Stimulated activated CD8-positive, alpha-beta memory T cell treated with anti-CD3 and anti-CD28 coated beads, Interleukin-15, amount 100 ng/mL, for 4 hours (primary cell): ENCODE measurements around the gene ZBTB45.
A peak's percentile ranks its signal among the peaks of the same experiment; 100 is the strongest.

Experiments used
- DNase-seq, 2 donors: peaks; one replicate each; pipeline ENCODE4 v3.0.0-alpha.2; 2020; ENCODE audit warnings: low read depth in 2 of 2

The ZBTB45 gene

GRCh38 chr19:58519355-58520256 is at the start of gene ZBTB45:
Gene ZBTB45, minus strand, starts transcription at chr19:58519810. Its CDS starts 2,137 bp downstream, at chr19:58517673.
- peak; percentile 72 to 76 for DNase-seq

GRCh38 chr19:58568453-58569130 is 49.0 kb upstream of the ZBTB45 start:
- DNase-seq, result no peak

GRCh38 chr19:58566989-58567388 is 47.4 kb upstream of the ZBTB45 start:
- DNase-seq, result no peak

GRCh38 chr19:58563823-58564222 is 44.2 kb upstream of the ZBTB45 start:
- no peak for DNase-seq

DNA sequence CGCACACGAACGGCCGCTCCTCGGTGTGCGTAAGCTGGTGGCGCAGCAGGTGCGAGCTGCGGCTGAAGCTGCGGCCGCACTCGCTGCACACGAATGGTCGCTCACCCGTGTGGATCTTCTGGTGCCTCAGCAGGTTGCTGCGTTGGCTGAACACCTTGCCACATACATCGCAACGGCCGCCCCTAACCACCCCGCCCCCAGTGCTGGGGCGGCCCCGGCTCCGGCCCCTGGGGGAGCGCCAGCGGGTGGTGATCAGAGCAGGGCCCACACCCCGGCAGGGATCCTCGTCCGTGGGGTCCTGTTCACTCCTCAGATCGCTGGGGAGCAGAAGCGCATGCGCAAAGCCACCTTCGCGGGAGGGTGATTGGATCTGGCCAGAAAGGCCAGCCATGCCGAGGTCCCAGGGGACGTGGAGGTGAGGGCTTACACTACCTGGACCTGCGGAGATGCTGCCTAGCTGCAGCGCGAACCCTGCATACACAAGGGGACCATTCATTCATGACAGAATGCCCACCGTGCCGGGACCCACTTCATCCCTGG is 43.5 kb upstream of the ZBTB45 start:
- DNase-seq, result no peak

GRCh38 chr19:58562122-58563033 is 42.8 kb upstream of the ZBTB45 start:
- DNase-seq, result no peak

DNA sequence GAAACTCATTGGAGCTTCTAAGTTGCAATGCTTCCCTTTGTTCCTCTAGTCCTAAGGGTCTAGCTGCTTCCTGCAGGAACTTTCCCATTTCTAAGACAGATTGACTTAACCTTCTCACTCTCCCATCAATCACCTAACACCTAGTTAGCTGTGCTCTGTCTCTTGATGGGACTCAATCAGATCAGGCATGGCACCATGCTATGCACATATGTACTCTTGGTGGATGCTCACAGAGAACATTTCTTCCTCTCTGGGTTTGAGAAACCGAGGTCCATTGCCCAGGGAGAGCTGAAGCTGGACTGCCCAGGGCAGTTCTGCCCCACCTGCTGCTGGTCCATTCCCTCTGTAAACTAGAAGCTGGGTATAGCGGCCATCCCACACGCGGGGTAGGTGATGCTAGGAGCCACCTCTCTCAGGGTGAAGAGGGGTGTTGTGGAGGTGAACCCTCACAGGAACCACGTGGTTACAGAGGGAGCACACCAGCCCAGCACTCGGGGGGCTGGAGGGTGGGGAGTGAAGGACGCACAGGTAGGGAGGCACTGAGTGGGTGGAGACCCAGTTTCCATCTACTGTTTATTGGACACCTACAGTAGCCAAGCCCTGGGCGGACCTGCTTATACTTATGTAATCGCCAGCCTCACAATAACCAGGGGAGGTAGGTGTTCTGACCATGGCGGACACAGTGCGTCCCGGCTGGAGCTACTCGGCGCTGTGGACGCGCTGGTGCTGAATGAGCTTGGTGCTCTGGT is 41.9 kb upstream of the ZBTB45 start:
- no peak for DNase-seq

- no peak for DNase-seq
Measured at GRCh38 chr19:58560921-58561320, 41.3 kb upstream of the ZBTB45 start.

DNA sequence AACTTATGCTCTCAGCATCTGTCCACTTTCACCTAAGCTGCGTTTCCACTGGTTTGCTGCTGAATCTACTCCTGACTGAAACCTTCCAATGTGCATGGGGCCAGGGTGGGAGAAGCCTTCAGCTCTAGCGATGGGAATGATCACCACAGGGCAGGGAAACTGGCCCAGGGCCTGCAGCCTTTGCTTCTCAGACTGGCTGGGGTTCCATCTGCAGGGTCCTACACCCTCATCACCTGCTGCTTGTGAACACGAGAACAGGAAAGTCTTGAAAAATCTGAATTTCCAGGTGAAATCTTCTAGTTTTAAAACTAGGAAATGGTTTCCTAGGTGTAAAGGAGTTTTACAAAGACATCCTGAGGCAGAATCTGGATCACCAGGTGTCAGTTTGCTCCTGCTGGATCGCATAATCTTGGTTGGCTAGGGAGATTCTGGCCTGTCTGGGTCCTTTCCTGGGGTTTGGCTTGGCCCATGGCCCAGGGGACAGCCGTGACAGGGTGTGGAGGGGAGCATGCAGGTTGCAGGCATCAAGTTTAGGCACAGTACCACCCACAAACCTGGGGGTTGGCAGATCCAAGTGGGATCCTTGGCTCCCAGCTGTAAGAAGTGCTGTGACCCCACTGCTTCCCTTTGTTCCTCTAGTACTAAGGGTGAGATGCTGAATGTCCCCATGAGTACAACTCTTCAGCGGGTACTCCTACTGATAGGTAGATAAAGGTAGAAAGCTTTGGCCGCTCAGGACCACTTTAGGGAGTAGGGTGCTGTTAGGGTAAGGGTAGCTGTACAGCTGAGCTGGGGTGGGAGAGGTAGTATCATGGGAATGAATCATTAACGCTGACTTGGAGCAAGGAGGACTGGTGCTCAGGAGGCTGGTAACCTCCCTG is 40.6 kb upstream of the ZBTB45 start:
- no peak for DNase-seq

GRCh38 chr19:58559275-58560006 is 39.8 kb upstream of the ZBTB45 start:
- peak in 1 of 2 donors; percentile 51 for DNase-seq

GRCh38 chr19:58558623-58559274 is 39.1 kb upstream of the ZBTB45 start:
- peak; percentile 98 to 99 for DNase-seq

- no peak for DNase-seq
Measured at GRCh38 chr19:58558066-58558622, 38.5 kb upstream of the ZBTB45 start, which contains the start of gene UBE2M. Gene UBE2M, minus strand, starts transcription at chr19:58558611. Its CDS starts 230 bp downstream, at chr19:58558381.

DNA sequence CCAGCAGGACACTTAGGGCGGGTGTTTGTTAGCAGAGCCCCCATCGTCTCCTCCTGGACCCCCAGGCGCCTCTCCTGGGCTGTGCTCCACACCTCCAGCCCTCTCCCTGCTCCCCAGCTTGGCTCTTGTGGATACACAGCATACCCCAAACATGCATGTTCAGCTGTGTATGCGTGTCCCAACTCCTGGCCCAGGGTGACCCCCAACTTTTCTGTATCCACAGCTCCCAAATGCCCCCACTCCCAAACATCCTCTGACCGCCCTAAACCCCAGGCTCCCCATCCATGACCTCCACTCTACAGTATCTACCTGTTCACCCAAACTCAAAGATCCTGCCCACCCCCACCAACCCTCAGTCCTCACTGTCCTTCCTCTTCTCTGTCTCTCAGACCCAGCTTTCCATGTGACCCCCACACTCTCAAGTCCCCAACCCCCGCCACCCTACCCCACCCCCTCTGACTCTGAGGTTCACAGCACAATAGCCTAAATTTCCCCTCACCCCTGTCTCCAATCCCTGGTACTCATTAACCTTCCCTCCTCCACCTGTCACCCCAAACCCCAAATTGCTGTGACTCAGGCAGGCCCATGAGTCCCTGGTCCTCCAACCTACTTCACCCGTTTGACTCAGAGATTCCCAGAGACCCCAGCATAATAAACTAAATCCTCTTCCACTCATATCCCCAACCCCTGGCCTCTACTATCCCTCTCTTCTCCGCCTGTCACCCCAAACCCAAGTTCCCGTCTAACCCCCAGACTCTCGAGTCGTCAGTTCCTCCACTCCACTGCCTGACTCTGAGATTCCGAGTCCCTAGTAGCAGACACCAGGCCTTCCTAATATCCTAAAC is 37.8 kb upstream of the ZBTB45 start:
- DNase-seq, result no peak

DNA sequence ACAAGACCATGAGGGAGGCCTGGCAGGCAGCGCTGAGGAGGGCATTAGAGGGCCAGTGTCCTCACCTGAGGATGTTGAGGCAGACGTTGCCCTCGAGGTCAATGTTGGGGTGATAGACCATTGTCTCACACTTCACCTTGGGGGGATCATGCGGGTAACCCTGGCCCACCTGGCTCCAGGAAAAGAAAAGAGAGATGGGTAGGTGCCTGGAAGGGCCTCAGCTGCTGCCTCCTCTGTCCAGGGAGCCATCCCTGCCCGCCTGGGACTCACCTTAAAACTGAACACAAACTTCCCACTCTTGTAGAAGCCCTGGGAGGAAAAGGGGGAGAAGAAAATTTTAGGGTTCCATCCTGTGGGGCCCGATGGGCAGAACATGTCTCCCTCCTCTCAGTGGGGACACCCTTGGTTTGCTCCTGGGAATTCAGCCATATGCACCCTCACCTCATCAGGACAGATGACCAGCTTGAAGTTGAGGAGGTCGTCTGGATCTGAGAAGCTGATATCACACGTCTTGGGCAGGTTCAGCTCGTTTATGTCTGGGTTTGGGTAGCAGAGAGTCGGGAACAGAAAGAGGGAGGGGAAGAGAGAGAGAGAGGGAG is 37.1 kb upstream of the ZBTB45 start:
- no peak for DNase-seq

GRCh38 chr19:58555920-58556621 is 36.5 kb upstream of the ZBTB45 start:
- DNase-seq, result no peak

DNA sequence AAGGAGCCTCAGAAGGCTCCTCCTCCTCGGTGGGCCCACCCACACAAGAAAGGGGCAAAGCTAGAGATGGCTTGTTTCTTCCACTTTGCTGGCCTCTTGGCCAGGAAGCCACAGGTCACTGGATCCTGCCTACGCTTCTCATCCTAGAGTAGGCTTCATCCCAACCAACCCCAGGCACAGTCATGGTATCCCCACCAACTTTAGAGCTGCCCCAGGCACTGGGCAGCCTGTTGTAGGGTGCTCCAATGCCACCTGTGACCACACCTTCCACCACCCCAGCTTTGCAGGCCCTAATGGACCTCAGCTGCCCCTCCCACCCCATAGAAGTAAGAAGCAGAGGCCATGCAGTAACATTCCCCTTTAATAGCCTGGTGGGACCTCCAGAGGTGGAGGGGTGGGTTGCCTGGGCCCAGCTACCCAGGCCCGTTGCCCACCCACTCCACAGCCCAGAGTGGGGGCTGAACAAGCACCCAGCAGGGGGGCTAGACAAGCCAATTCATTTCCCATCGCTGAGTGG is 35.8 kb upstream of the ZBTB45 start:
- DNase-seq, result no peak
